OCI-LY3 (cell line): ENCODE measurements around the gene LAMA3.

ENCODE experiments used
- H2AFZ ChIP-seq: fragments of 200-600, 300-600 bp; shearing (Covaris generic); 2 replicates; pipeline ENCODE4 v1.6.0; 2014; ENCODE audit warnings: antibody characterized with exemption, low read depth, low read length
- H3K27ac ChIP-seq: fragments of 200-600, 300-600 bp; sonication (generic); 2 replicates; pipeline ENCODE4 v1.5.1; 2014; ENCODE audit warnings: mild to moderate bottlenecking, low read length, moderate library complexity, mixed read lengths
- H3K27me3 ChIP-seq: fragments of 200-600, 300-600 bp; sonication (generic); 2 replicates; pipeline ENCODE4 v1.6.1; 2014; ENCODE audit warnings: low read depth, low read length, mixed read lengths
- H3K36me3 ChIP-seq: fragments of 200-600, 300-600 bp; sonication (generic); replicated peaks from 2 replicates; pipeline ENCODE3; 2014; ENCODE audit warnings: low read depth, low read length, mixed read lengths
- H3K4me1 ChIP-seq: fragments of 300-600, 200-600 bp; sonication (generic); 2 replicates; pipeline ENCODE4 v1.6.1; 2014; ENCODE audit warnings: low read length, mixed read lengths
- H3K4me2 ChIP-seq: fragments of 200-600, 300-600 bp; sonication (generic); 2 replicates; pipeline ENCODE4 v1.6.1; 2014; ENCODE audit warnings: low read length, mixed read lengths
- H3K4me3 ChIP-seq: fragments of 300-600, 200-600 bp; sonication (generic); 2 replicates; pipeline ENCODE4 v1.5.1; 2014; ENCODE audit warnings: antibody characterized with exemption, mild to moderate bottlenecking, low read length, moderate library complexity
- H3K79me2 ChIP-seq: fragments of 300-600, 200-600 bp; shearing (Covaris generic); 2 replicates; pipeline ENCODE4 v1.6.1; 2014; ENCODE audit warnings: mild to moderate bottlenecking, low read length, mixed read lengths
- H3K9ac ChIP-seq: fragments of 300-600, 200-600 bp; shearing (Covaris generic); 2 replicates; pipeline ENCODE4 v1.6.0; 2014; ENCODE audit warnings: mild to moderate bottlenecking, low read length, moderate library complexity
- H3K9me3 ChIP-seq: fragments of 200-600, 300-600 bp; shearing (Covaris generic); 2 replicates; pipeline ENCODE4 v1.6.1; 2014; ENCODE audit warnings: low read length, mixed read lengths; ENCODE audit not compliant: insufficient read depth
- H4K20me1 ChIP-seq: fragments of 200-600, 300-600 bp; sonication (generic); 2 replicates; pipeline ENCODE4 v1.6.1; 2016; ENCODE audit warnings: low read length, mixed read lengths; ENCODE audit not compliant: insufficient read depth
- CTCF ChIP-seq: fragments of 200-600, 300-600 bp; sonication (generic); IDR thresholded peaks from 2 replicates; pipeline ENCODE4 v1.5.1; 2014; ENCODE audit warnings: antibody characterized with exemption, low read length, low read depth
- EZH2phosphoT487 ChIP-seq: fragments of 200-600 bp; shearing (Covaris generic); IDR thresholded peaks from 2 replicates; pipeline ENCODE4 v1.6.1; 2018; ENCODE audit warnings: antibody characterized with exemption, mixed run types, low read depth

Gene LAMA3

GRCh38 chr18:23835091-23835490 is 145.8 kb downstream of the LAMA3 start:
- Histone ChIP-seq H3K79me2 (no peaks in the 10 kb centered on the region), H4K20me1 (no peaks in the 10 kb centered on the region), H3K27ac (no peak overlapping the region), H3K27me3 (no peaks in the 10 kb centered on the region), H3K4me3 (no peak overlapping the region), H3K36me3 (no peaks in the 10 kb centered on the region), H3K9ac (no peak overlapping the region), H2AFZ (no peak overlapping the region), H3K9me3 (no peaks in the 10 kb centered on the region), H3K4me2 (no peak overlapping the region), H3K4me1 (peaks cover 3% of the 10 kb centered on the region; the same call in 1 of the 2 replicates)
- TF ChIP-seq EZH2phosphoT487: no peak
- no peak for TF ChIP-seq CTCF

GRCh38 chr18:23835506-23835905 is 146.3 kb downstream of the LAMA3 start:
- no peaks in the 10 kb centered on the region for H4K20me1 ChIP-seq
- H2AFZ ChIP-seq: no peak overlapping the region
- no peak overlapping the region for H3K4me3 ChIP-seq
- no peak overlapping the region for H3K4me2 ChIP-seq
- peaks cover 3% of the 10 kb centered on the region; the same call in 1 of the 2 replicates for H3K4me1 ChIP-seq
- no peaks in the 10 kb centered on the region for H3K9me3 ChIP-seq
- H3K79me2 ChIP-seq: no peaks in the 10 kb centered on the region
- no peak overlapping the region for H3K27ac ChIP-seq
- no peaks in the 10 kb centered on the region for H3K36me3 ChIP-seq
- H3K9ac ChIP-seq: no peak overlapping the region
- no peaks in the 10 kb centered on the region for H3K27me3 ChIP-seq
- TF ChIP-seq CTCF: no peak
- TF ChIP-seq EZH2phosphoT487: no peak

- Histone ChIP-seq H3K36me3 (no peaks in the 10 kb centered on the region), H3K4me2 (no peak overlapping the region), H3K9ac (no peak overlapping the region), H3K9me3 (no peaks in the 10 kb centered on the region), H3K79me2 (no peaks in the 10 kb centered on the region), H3K4me1 (peaks cover 3% of the 10 kb centered on the region; the same call in 1 of the 2 replicates), H3K4me3 (no peak overlapping the region), H2AFZ (no peak overlapping the region), H3K27me3 (no peaks in the 10 kb centered on the region), H4K20me1 (no peaks in the 10 kb centered on the region), H3K27ac (no peak overlapping the region)
- no peak for TF ChIP-seq CTCF
- no peak for TF ChIP-seq EZH2phosphoT487
Measured at GRCh38 chr18:23837591-23837990, 148.3 kb downstream of the LAMA3 start.

GRCh38 chr18:23838233-23838632 is 149.0 kb downstream of the LAMA3 start:
- Histone ChIP-seq H3K4me3 (no peak overlapping the region), H3K27ac (no peak overlapping the region), H3K27me3 (no peaks in the 10 kb centered on the region), H3K79me2 (no peaks in the 10 kb centered on the region), H3K4me2 (no peak overlapping the region), H2AFZ (no peak overlapping the region), H3K9ac (no peak overlapping the region), H3K4me1 (peaks cover 3% of the 10 kb centered on the region; the same call in 1 of the 2 replicates), H3K9me3 (no peaks in the 10 kb centered on the region), H4K20me1 (no peaks in the 10 kb centered on the region), H3K36me3 (no peaks in the 10 kb centered on the region)
- TF ChIP-seq CTCF (no peak), EZH2phosphoT487 (no peak)
